Measurements from ENCODE around the gene PPP1R15A. TPM values are rescaled to one million over a fixed set of nuclear protein-coding genes. Genes with fewer than 3 reads are reported as not detected.
A peak's percentile ranks its signal among the peaks of the same experiment; 100 is the strongest.
"Not testable (repeated sequence)": the region's sequence is repeated elsewhere in the genome, so short reads cannot be mapped to it uniquely, and the experiment has no call there.

The PPP1R15A gene
- total RNA-seq, 1 donor from 2014 or later, result 64.8 TPM

DNA sequence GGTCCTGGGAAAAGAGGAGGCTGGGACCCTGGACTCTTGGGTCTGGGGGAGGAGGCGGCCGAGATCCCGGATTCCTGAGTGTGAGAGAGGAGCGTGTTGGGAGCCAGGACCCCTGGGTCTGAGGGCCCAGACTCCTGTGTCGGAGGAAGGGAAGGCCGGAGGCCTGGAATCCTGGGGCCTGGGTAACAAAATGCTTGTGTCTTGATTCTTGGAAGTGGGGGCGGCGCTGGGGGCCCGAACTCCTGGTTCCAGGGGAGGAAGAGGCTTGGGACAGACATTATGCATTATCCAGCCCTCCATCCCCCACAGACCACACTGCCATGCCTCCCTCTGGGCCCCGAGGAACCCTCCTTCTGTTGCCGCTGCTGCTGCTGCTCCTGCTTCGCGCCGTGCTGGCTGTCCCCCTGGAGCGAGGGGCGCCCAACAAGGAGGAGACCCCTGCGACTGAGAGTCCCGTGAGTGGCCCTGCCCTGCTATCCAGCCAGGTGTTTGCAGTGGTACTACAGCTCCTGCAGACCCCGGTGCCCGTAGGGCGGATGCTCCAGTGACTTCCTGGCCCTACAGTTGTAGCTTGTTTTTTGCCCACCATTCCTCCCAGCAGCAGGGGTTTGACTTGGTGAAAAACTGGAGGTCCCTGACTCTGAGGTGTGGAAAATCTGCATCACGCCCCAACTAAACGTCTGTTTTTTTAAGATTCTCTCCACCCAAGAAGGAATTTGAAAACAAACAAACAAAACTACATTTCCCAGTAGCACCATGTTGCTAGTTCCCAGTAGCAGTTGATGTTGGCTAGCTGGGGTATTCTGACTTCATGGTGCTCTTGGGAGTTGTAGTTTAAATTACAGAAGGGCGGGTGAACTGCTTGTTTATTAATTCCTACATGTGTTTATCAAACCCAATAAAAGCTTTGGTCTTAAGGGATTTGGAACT lies 28.5 kb downstream of the PPP1R15A start:
- peak; percentile 77 for DNase-seq (ENCODE audit: missing footprints)
- intact Hi-C loops (cut with DNase I), result loop anchor here (2.0 to 5.0 kb wide), 2 partner anchors 26 to 52 kb away; partner anchors contain the start of gene BAX
- ATAC-seq, result peak; percentile 3

DNA sequence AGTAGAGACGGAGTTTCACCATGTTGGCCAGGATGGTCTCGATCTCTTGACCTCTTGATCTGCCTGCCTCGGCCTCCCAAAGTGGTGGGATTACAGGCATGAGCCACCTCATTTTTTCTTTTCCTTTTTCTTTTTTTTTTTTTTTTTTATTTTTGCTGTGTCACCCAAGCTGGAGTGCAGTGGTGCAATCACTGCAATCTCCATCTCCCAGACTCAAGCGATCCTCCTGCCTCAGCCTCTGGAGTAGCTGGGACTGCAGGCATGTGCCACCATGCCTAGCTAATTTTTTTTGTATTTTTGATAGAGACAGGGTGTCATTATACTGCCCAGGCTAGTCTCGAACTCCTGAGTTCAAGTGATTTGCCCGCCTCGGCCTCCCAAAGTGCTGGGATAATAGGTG lies 30.1 kb downstream of the PPP1R15A start:
- ATAC-seq; DNase-seq (ENCODE audit: missing footprints): not testable (repeated sequence)
- intact Hi-C loops (cut with DNase I), result loop anchor here (5.0 kb wide), 1 partner anchor 50 kb away; the partner anchor contains the start of gene BAX

DNA sequence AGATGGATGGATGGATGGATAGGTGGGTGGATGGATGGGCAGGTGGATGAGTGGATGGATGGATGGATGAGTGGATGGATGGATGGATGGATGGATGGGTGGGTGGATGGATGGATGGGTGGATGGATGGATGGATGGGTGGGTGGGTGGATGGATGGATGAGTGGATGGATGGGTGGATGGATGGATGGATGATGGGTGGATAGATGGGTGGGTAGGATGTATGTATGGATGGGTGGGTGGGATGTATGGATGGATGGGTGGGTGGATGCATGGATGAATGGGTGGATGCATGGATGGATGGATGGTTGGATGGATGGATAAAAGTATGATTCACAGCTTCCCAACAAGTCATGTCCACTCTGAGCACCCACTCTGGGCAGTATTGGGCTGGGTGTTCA lies 31.6 kb downstream of the PPP1R15A start:
- DNase-seq (ENCODE audit: missing footprints); ATAC-seq: not testable (repeated sequence)
- intact Hi-C loops (cut with DNase I), result loop anchor here (5.0 kb wide), 1 partner anchor 49 kb away; the partner anchor contains the start of gene BAX

DNA sequence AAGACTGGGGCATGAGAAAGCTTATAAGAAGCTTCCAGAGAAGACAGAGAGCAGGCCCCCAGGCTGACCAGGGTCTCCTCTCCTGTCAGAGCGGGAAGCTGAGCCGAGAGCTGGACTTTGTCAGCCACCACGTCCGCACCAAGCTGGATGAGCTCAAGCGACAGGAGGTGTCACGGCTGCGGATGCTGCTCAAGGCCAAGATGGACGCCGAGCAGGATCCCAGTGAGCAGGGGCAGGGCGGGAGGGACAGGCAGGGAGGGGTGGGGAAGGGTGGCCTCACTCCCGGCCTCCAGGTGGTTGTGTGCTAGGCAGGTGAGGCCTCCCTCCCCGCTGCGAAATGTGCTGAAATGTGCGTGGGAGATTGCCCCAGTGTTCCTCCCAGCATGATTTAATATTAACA lies 33.4 kb downstream of the PPP1R15A start:
- intact Hi-C loops (cut with DNase I), result no loop called here
- no peak for ATAC-seq
- no peak for DNase-seq (ENCODE audit: missing footprints)

DNA sequence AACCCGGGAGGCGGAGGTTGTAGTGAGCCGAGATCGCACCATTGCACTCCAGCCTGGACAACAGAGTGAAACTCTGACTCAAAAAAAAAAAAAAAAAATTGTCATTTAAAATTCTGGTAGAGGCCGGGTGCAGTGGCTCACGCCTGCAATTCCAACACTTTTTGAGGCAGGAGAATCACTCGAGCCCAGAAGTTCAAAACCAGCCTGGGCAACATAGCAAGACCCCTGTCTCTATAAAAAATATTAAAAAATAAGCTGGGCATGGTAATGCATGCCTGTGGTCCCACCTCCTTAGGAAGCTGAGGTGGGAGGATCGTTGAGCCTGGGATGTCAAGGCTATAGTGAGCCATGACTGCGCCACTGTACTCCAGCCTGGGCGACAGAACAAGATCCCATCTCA lies 34.1 kb downstream of the PPP1R15A start:
- no peak for ATAC-seq
- intact Hi-C loops (cut with DNase I), result no loop called here
- no peak for DNase-seq (ENCODE audit: missing footprints)

DNA sequence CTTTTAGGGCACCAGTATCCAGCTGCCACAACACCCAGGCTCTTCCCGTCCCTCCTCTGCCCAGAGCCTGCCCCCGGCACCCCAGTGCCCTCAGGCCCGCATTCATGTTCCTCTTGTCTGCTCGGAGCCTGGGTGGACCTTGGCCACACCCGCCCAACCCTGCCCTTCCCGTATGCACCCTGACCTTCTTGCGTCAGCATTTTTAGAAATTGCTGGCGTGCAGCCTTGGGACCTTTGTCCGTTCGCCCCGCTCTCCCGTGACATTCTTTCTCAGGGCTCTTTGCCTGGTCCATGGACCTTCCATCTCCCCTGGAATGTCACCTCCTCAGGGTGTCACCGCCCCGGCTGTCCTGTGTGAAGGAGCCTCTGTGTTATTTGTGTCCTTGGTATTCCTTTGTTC lies 35.5 kb downstream of the PPP1R15A start:
- intact Hi-C loops (cut with DNase I), result no loop called here
- no peak for ATAC-seq
- no peak for DNase-seq (ENCODE audit: missing footprints)

DNA sequence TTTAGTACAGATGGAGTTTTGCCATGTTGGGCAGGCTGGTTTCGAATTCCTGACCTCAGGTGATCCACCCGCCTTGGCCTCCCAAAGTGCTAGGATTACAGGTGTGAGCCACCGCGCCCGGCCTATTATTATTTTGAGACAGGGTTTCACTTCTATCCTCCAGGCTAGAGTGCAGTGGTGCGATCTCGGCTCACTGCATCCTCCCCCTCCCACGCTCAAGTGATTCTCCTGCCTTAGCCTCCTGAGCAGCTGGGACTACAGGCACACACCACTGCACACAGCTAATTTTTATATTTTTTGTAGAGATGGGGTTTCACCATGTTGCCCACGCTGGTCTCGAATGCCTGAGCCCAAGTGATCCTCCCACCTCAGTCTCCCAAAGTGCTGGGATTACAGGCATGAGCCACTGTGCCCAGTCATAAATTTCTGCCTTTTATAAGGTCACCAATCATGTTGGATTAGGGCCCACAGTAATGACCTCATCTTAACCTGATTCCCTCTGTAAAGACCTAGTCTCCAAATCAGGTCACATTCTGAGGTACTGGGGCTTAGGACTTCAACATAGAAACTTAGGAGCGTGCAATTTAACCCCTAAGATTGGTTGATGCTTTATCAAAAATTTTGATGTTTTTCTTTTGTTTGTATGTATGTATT lies 37.3 kb downstream of the PPP1R15A start:
- intact Hi-C loops (cut with DNase I); ATAC-seq; DNase-seq (ENCODE audit: missing footprints): not testable (repeated sequence)

DNA sequence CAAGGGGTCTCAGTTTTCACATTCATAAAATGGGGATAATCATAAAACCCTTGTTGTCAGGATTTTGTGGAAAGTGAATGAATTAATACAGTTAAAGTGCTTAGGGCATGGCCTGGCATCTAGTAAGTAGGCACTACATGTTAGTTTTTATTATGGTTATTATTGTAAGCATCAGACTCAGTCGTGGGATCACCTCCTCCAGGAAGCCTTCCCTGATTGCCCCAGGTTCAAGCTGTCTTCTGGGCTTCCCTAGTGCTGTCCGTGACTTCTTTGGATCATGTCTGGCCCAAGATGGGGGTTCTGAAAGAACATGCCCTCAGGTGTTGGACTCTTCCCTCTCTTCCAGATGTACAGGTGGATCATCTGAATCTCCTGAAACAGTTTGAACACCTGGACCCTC lies 38.6 kb downstream of the PPP1R15A start:
- DNase-seq (ENCODE audit: missing footprints) (no peak), ATAC-seq (no peak)
- intact Hi-C loops (cut with DNase I), result no loop called here

DNA sequence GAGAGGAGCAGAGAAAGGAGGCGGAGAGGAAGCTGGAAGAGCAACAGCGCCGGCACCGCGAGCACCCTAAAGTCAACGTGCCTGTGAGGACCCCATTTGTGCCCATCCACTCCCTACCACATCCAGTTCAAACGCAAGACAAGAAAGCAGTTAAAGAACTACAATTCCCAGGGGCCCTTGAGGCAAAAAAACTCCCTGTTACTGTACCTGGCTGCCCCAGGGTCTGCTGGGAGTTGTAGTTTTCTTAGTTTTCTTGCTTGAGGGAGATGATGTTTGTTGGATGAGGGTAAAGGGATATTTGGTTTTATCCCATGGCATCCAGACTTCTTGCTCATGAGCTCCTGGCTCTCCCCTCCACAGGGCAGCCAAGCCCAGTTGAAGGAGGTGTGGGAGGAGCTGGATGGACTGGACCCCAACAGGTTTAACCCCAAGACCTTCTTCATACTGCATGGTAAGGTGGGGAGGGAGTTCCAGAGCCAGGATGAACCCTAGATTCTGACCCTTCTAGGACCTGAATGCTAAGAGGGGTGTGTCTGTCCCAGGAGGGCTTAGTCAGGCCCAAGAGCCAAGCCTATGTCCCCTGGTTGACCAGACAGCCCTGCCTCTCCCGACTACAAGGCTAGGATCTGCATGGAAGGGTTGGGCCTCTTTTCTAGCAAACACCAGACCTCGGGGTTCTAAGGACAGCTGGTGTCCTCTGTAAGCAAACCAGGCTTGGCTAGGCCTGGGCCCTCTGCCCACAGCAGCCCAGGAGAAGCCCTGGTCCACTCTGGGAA lies 41.1 kb downstream of the PPP1R15A start:
- ATAC-seq (no peak), DNase-seq (ENCODE audit: missing footprints) (no peak)
- intact Hi-C loops (cut with DNase I), result no loop called here

DNA sequence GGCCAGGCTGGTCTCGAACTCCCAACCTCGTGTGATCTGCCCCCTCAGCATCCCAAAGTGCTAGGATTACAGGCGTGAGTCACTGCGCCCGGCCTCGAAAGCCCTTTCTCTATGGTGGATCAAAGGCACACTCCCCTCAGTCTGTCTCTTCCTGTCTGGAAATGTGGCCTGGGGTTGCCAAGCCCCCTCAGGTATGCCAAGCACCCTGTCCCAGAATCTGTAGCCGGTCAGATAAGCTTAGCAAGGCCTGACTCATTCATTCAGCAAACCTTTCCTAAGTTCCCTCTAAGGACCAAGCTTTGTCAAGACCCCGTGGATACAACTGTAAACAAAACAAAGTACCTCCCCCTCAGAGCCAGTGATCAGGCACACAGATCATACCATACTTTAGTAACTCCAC lies 42.0 kb downstream of the PPP1R15A start:
- DNase-seq (ENCODE audit: missing footprints), result no peak
- intact Hi-C loops (cut with DNase I), result no loop called here
- ATAC-seq, result no peak

DNA sequence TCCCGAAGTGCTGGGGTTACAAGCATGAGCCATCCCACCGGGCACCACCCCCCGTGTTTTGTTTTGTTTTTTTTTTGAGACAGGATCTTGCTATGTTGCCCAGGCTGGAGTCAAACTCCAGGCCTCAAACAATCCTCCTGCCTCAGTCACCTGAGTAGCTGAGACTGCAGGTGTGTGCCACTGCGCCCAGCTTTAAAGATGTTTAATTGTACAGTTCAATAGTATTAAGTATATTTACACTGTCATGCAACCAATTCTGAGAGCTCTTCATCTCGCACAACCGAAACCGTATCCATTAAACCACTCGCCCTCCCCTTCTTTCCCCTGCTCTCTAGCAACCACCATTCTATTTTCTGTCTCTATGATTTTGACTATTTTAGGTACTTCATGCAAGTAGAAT lies 43.5 kb downstream of the PPP1R15A start:
- no peak for DNase-seq (ENCODE audit: missing footprints)
- intact Hi-C loops (cut with DNase I), result no loop called here
- no peak for ATAC-seq

DNA sequence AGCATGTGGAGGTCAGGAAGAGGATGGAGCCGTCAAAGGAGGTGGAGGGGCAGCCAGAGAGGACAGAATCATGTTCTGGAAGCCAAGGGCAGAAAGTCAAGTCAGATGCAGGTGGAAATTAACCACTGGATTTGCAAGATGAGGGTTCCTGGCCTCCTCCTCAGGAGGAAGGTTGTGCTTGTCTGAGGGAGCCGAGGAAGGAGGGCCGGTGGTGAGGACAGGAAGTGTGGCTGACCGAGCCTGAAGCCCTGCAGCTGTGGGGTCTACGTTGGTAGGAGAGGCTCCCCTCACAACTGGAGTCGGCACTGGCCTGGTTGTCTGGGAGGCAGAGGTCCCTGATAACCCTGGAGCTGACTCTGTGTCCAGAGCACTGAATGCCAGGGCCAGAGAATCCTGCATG lies 45.9 kb downstream of the PPP1R15A start:
- intact Hi-C loops (cut with DNase I), result no loop called here
- ATAC-seq (no peak), DNase-seq (ENCODE audit: missing footprints) (no peak)

DNA sequence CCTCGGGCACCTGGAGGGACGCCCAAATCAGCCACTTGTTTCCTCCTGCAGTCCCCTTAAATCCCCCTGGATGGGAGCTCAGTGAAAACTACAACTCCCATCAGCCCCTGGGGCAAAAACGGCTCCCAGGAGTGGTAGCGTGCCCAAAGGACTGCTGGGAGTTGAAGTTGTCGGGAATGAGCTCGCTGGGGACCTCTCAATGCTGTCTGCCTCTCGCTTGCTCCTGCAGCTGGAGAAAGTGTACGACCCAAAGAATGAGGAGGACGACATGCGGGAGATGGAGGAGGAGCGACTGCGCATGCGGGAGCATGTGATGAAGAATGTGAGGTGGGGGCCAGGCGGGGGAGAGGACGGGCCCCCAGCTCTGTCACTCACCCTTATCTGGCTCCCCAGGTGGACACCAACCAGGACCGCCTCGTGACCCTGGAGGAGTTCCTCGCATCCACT lies 46.6 kb downstream of the PPP1R15A start:
- ATAC-seq, result no peak
- DNase-seq (ENCODE audit: missing footprints), result no peak
- intact Hi-C loops (cut with DNase I), result no loop called here

DNA sequence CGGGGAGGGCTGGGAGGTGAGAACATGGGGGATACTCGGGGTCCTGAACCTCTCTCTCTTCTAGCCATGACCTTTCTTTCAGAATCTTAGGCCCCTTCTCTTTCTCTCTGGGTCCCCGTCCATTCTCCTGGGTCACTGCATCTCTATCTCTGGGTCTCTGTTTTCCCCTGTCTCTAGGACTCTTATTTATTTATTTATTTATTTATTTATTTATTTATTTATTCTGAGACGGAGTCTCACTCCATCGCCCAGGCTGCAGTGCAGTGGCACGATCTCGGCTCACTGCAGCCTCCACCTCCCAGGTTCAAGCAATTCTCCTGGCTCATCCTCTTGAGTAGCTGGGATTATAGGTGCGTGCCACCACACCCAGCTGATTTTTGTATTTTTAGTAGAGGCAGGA lies 47.0 kb downstream of the PPP1R15A start:
- intact Hi-C loops (cut with DNase I); ATAC-seq; DNase-seq (ENCODE audit: missing footprints): not testable (repeated sequence)

DNA sequence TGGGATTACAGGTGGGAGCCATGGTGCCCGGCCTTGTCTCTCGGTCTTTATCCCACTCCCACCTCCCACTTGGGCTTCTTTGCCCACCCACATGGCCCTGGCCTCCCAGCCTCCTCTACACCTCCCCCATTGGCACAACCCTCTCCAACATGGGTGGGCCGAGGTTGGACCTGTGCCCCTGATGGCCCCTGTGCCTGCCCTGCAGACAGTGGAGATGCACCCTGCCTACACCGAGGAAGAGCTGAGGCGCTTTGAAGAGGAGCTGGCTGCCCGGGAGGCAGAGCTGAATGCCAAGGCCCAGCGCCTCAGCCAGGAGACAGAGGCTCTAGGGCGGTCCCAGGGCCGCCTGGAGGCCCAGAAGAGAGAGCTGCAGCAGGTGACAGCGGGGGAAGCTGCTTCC lies 48.7 kb downstream of the PPP1R15A start:
- no peak for ATAC-seq
- intact Hi-C loops (cut with DNase I), result no loop called here
- DNase-seq (ENCODE audit: missing footprints), result no peak

DNA sequence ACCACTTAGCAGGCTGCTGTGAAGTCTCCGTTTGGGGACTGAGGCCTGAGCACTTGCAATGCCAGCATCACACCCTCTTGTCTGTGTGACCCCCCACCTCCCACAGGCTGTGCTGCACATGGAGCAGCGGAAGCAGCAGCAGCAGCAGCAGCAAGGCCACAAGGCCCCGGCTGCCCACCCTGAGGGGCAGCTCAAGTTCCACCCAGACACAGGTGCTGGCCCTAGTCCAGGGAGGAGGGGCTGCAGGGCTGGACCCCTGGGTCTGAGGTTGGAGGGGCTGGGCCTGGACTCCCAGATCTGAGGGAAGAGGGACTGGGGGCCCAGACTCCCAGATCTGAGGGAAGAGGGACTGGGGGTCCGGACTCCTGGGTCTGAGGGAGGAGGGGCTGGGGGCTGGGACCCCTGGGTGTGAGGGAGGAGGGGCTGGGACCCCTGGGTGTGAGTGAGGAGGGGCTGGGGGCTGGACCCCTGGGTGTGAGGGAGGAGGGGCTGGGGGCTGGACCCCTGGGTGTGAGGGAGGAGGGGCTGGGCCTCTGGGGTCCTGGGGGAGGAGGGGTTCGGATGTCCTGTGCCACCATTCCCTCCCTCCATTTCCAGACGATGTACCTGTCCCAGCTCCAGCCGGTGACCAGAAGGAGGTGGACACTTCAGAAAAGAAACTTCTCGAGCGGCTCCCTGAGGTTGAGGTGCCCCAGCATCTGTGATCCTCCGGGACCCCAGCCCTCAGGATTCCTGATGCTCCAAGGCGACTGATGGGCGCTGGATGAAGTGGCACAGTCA lies 49.7 kb downstream of the PPP1R15A start:
- ATAC-seq (no peak), DNase-seq (ENCODE audit: missing footprints) (no peak)
- intact Hi-C loops (cut with DNase I), result no loop called here

DNA sequence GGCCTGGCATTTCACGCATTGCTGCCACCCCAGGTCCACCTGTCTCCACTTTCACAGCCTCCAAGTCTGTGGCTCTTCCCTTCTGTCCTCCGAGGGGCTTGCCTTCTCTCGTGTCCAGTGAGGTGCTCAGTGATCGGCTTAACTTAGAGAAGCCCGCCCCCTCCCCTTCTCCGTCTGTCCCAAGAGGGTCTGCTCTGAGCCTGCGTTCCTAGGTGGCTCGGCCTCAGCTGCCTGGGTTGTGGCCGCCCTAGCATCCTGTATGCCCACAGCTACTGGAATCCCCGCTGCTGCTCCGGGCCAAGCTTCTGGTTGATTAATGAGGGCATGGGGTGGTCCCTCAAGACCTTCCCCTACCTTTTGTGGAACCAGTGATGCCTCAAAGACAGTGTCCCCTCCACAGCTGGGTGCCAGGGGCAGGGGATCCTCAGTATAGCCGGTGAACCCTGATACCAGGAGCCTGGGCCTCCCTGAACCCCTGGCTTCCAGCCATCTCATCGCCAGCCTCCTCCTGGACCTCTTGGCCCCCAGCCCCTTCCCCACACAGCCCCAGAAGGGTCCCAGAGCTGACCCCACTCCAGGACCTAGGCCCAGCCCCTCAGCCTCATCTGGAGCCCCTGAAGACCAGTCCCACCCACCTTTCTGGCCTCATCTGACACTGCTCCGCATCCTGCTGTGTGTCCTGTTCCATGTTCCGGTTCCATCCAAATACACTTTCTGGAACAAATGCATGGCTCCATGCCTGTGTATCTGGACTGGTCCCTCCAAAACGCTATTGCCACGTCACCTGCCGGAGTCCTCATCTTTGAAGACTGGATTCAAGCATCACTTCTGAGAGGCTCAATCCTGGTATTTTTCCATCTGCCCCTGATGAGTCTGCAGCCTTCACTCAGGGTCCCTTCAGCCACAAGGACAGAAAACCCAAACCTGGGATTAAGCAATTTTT lies 50.6 kb downstream of the PPP1R15A start:
- no peak for DNase-seq (ENCODE audit: missing footprints)
- peak; percentile 8 for ATAC-seq
- intact Hi-C loops (cut with DNase I), result no loop called here
